HepG2 (cell line): ENCODE results near the gene PRCD. TPM values are rescaled to one million over a fixed set of nuclear protein-coding genes. Genes with fewer than 3 reads are reported as not detected.
A peak's percentile ranks its signal among the peaks of the same experiment; 100 is the strongest.

Source experiments
- ATAC-seq: fragments of 200-7000 bp; cut with Tn5 transposase; 3 replicates; pipeline ENCODE4 v1.9.1; 2020; ENCODE audit warnings: mild to moderate bottlenecking, moderate library complexity
- BruUV-seq: library from RNA; stranded (reverse); fragments of 400-500 nt; replicated peaks from 2 replicates; lab custom pipeline; 2021; lab: Mats Ljungman, UMichigan
- CTCF ChIA-PET: fragments of 300-600 bp; formaldehyde crosslinking; extraction: SDS; loops from one replicate; lab custom pipeline; 2021; ENCODE audit warnings: low total read pairs, inconsistent platforms, low intra/inter-chr PET ratio; lab: Yijun Ruan, JAX
- POLR2A ChIA-PET: fragments of 350-600 bp; sonication (Branson Sonifier 250); formaldehyde crosslinking; loops from one replicate; lab custom pipeline; 2020; ENCODE audit warnings: antibody characterized with exemption, inconsistent platforms; lab: Yijun Ruan, JAX
- DNase-seq: peaks from one replicate; pipeline ENCODE4 v3.0.0-alpha.2; 2015; ENCODE audit warnings: low spot score
- FAIRE-seq: peaks from 3 replicates; lab custom pipeline; 2011; peaks lifted over from hg19 to GRCh38; lab: Jason Lieb, UNC
- H2AFZ ChIP-seq: one replicate; pipeline ENCODE4 v1.6.1; 2011; ENCODE audit warnings: low read length, inconsistent platforms
- H3K27ac ChIP-seq: fragments of 300-600 bp; 3 replicates; pipeline ENCODE4 v1.8.0; 2011; ENCODE audit warnings: mixed run types, mild to moderate bottlenecking, mixed read lengths, low read length, inconsistent platforms; ENCODE audit not compliant: insufficient read depth; ENCODE audit errors: extremely low read length
- H3K27me3 ChIP-seq, 2 experiments: fragments of 200-600 bp in 1 of 2; 2 replicates in 1 of 2; 3 replicates in 1 of 2; pipeline versions ENCODE4 v1.6.0 to v1.8.0; 2011; ENCODE audit warnings: low read length in 2 of 2, mild to moderate bottlenecking in 2 of 2, moderate library complexity in 2 of 2, inconsistent platforms in 1 of 2; ENCODE audit not compliant: insufficient read depth in 2 of 2, control insufficient read depth in 1 of 2
- H3K36me3 ChIP-seq, 2 experiments: fragments of 200-600 bp in 1 of 2; replicated peaks in 1 of 2; 2 replicates in 1 of 2; 3 replicates in 1 of 2; pipeline versions ENCODE4 v1.5.1 to v1.8.0; 2011; ENCODE audit warnings: low read length in 2 of 2, inconsistent platforms in 1 of 2; ENCODE audit not compliant: insufficient read depth in 2 of 2, control insufficient read depth in 1 of 2
- H3K4me1 ChIP-seq: 2 replicates; pipeline ENCODE4 v1.5.1; 2012; ENCODE audit warnings: low read length, inconsistent platforms; ENCODE audit not compliant: insufficient read depth
- H3K4me2 ChIP-seq: 2 replicates; pipeline ENCODE4 v1.6.0; 2011; ENCODE audit warnings: low read depth, low read length, inconsistent platforms
- H3K4me3 ChIP-seq, 3 experiments: fragments of 200-600 bp in 1 of 3; sonication (generic), shearing (Covaris generic) in 1 of 3; replicated peaks in 1 of 3; 2 replicates each; pipeline ENCODE4 v1.5.1; 2011 to 2016; ENCODE audit warnings: low read length in 3 of 3, inconsistent platforms in 2 of 3, low read depth in 2 of 3, mild to moderate bottlenecking in 2 of 3, control low read depth in 1 of 3, mixed read lengths in 1 of 3; ENCODE audit not compliant: insufficient read depth in 1 of 3
- H3K79me2 ChIP-seq: one replicate; pipeline ENCODE4 v1.6.1; 2011; ENCODE audit warnings: low read length, inconsistent platforms; ENCODE audit not compliant: insufficient read depth
- H3K9ac ChIP-seq: 2 replicates; pipeline ENCODE4 v1.6.0; 2011; ENCODE audit warnings: mild to moderate bottlenecking, low read depth, low read length, inconsistent platforms; ENCODE audit not compliant: insufficient read depth
- H3K9me3 ChIP-seq: 2 replicates; pipeline ENCODE4 v1.5.1; 2012; ENCODE audit warnings: mild to moderate bottlenecking, low read length
- H4K20me1 ChIP-seq: 2 replicates; pipeline ENCODE4 v1.6.0; 2011; ENCODE audit warnings: inconsistent platforms, mild to moderate bottlenecking, low read length, moderate library complexity; ENCODE audit not compliant: insufficient read depth
- NR2F1 ChIP-seq, 2 experiments: fragments of 450-650 bp in 1 of 2; formaldehyde crosslinking in 1 of 2; IDR thresholded peaks; 2 replicates each; pipeline versions ENCODE4 v1.5.0 to v1.6.1; 2016 to 2020; ENCODE audit warnings: mild to moderate bottlenecking in 1 of 2, missing compliant biosample characterization in 1 of 2, missing genetic modification reagents in 1 of 2, moderate library complexity in 1 of 2
- NR2F2 ChIP-seq: IDR thresholded peaks from 2 replicates; pipeline ENCODE4 v1.6.1; 2012; ENCODE audit warnings: low read depth, inconsistent platforms, borderline replicate concordance
- NR2F6 ChIP-seq, 2 experiments: IDR thresholded peaks; 2 replicates each; pipeline ENCODE4 v1.6.1; 2016; ENCODE audit warnings: antibody characterized with exemption in 1 of 2, mild to moderate bottlenecking in 1 of 2
- ZNF18 ChIP-seq: sonication (generic); formaldehyde crosslinking; IDR thresholded peaks from 2 replicates; pipeline ENCODE4 v1.8.0; 2022; ENCODE audit warnings: mild to moderate bottlenecking, missing genetic modification reagents; ENCODE audit not compliant: insufficient replicate concordance
- ZNF510 ChIP-seq: sonication (generic); formaldehyde crosslinking; IDR thresholded peaks from 2 replicates; pipeline ENCODE4 v1.4.0; 2020; ENCODE audit warnings: low read depth, mild to moderate bottlenecking, missing genetic modification reagents
- ZSCAN21 ChIP-seq: sonication (generic); formaldehyde crosslinking; IDR thresholded peaks from 2 replicates; pipeline ENCODE4 v1.8.0; 2022; ENCODE audit warnings: mild to moderate bottlenecking, missing genetic modification reagents, moderate library complexity, borderline replicate concordance
- ZSCAN30 ChIP-seq: sonication (generic); formaldehyde crosslinking; IDR thresholded peaks from 2 replicates; pipeline ENCODE4 v1.5.0; 2020; ENCODE audit warnings: mild to moderate bottlenecking, missing genetic modification reagents
- in situ Hi-C: cut with HindIII; loops from 2 replicates; pipeline ENCODE4 v1.10.0; 2017; ENCODE audit warnings: low pct_unique_long_range_greater_than_20kb; ENCODE audit not compliant: extremely low pct_ligation_motif_present
- intact Hi-C: fragments of 100-400 bp; cut with micrococcal nuclease; formaldehyde crosslinking; loops from one replicate; pipeline ENCODE4 v1.10.0; 2022; ENCODE audit not compliant: unreplicated experiment
- polyA plus RNA-seq, 8 experiments: library from polyadenylated mRNA; depleted of rRNA in 3 of 8; stranded (reverse) in 7 of 8; unstranded in 1 of 8; fragments of >200 nt; fragmentation: Illumina TruSeq in 4 of 8; extraction: Trizol in 4 of 8; gene quantifications; 2 replicates each; pipeline versions ENCODE4 v1.2.1 to v1.2.3, GENCODE V29; 2011 to 2016; ENCODE audit warnings: low read depth in 4 of 8, missing spikeins in 1 of 8, mixed read lengths in 1 of 8; ENCODE audit not compliant: insufficient read depth in 1 of 8
- total RNA-seq, 5 experiments: library from RNA; depleted of rRNA; stranded (reverse); fragments of >200 nt; fragmentation: Illumina TruSeq; extraction: Trizol; gene quantifications; 2 replicates each; pipeline ENCODE4 v1.2.3, GENCODE V29; 2016; ENCODE audit warnings: low read depth in 1 of 5
- TF ChIP-seq, protein P1 (sequence below): sonication (generic); formaldehyde crosslinking; IDR thresholded peaks from 2 replicates; pipeline ENCODE4 v1.4.0; 2020; ENCODE audit warnings: mild to moderate bottlenecking, missing genetic modification reagents

PRCD gene
- total and polyA plus RNA-seq, 2 of the 13 experiments (the other 11 are each of a cell fraction or from before 2014, with no cell fraction given) = 0.51 TPM; not detected in 1

- no peaks in the 10 kb centered on the region for H3K36me3 ChIP-seq
- FAIRE-seq (peak; percentile 23), DNase-seq (no peak), ATAC-seq (no peak)
- H3K4me2 ChIP-seq = no peak overlapping the region
- H3K9me3 ChIP-seq = no peaks in the 10 kb centered on the region
- intact Hi-C loops = loop anchor here (5.0 kb wide), 1 partner anchor 36 kb away; no protein-coding TSS in a partner anchor
- peaks cover 47% of the 10 kb centered on the region for H3K4me1 ChIP-seq
- POLR2A ChIA-PET = interaction anchor here (0.7 kb wide), 1 partner anchor 1560 kb away, joined by 3 read pairs; no protein-coding TSS in a partner anchor
- H3K4me3 ChIP-seq = no peak overlapping the region
- TF ChIP-seq ZSCAN30 (CRISPR knock-in tag) (no peak), NR2F2 (peak; percentile 48; the same call in 1 of the 2 replicates), ZNF510 (0 out of 2 replicates have a peak, but pooled peaks have one; percentile 25), NR2F6 (IDR thresholded peaks at IDR 0.05) (peak; percentile 61), NR2F6 (CRISPR knock-in tag; IDR thresholded peaks at IDR 0.05) (peak; percentile 36; the same call in 1 of the 2 replicates), ZSCAN21 (CRISPR knock-in tag) (no peak), ZNF18 (CRISPR knock-in tag) (peak; percentile 33), NR2F1 (CRISPR knock-in tag; IDR thresholded peaks at IDR 0.05) (peak in 1 of 2 experiments; percentile 31; a peak in 1 of 4 replicates)
- TF ChIP-seq, protein P1, sequence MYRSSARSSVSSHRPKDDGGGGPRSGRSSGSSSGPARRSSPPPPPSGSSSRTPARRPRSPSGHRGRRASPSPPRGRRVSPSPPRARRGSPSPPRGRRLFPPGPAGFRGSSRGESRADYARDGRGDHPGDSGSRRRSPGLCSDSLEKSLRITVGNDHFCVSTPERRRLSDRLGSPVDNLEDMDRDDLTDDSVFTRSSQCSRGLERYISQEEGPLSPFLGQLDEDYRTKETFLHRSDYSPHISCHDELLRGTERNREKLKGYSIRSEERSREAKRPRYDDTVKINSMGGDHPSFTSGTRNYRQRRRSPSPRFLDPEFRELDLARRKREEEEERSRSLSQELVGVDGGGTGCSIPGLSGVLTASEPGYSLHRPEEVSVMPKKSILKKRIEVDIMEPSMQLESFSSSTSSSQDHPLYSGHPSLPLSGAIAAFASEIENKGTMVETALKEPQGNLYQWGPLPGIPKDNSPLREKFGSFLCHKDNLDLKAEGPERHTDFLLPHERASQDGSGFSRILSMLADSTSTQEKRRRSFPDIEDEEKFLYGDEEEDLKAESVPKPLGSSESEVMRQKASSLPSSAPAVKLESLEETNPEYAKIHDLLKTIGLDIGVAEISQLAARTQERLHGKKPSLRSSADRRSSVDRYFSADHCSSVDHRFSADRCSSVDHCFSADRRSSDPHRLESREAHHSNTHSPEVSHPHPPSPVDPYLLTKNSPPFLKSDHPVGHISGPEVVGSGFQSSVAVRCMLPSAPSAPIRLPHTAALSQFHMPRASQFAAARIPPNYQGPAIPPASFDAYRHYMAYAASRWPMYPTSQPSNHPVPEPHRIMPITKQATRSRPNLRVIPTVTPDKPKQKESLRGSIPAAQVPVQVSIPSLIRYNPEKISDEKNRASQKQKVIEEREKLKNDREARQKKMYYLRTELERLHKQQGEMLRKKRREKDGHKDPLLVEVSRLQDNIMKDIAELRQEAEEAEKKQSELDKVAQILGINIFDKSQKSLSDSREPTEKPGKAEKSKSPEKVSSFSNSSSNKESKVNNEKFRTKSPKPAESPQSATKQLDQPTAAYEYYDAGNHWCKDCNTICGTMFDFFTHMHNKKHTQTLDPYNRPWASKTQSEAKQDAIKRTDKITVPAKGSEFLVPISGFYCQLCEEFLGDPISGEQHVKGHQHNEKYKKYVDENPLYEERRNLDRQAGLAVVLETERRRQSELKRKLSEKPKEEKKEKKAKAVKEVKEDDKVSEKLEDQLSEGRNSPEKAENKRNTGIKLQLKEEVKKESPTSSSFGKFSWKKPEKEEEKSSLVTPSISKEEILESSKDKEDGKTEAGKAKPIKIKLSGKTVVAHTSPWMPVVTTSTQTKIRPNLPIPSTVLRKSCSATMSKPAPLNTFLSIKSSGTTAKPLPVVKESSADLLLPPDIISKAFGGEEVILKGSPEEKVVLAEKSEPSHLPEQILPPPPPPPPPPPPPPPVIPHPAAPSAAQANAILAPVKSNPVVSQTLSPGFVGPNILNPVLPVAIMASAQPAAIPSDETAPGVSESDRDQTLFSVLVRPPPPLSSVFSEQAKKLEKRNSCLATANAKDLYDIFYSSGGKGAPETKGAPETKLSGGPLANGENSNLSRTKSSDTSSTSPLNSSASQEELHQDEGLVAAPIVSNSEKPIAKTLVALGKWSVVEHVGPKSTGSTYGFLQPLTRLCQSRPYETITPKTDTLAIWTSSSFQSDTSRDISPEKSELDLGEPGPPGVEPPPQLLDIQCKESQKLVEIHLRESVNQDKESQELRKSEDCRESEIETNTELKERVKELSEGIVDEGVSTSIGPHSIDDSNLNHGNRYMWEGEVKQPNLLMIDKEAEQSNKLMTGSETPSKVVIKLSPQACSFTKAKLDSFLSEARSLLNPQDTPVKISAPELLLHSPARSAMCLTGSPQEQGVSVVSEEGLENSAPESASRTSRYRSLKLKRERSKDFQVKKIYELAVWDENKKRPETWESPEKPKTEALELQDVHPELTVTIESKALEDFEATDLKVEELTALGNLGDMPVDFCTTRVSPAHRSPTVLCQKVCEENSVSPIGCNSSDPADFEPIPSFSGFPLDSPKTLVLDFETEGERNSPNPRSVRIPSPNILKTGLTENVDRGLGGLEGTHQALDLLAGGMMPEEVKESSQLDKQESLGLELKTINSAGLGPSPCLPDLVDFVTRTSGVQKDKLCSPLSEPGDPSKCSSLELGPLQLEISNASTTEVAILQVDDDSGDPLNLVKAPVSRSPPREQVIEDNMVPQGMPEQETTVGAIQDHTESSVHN = no peak
- H2AFZ ChIP-seq = no peak overlapping the region
- CTCF ChIA-PET = no interaction called here
- in situ Hi-C loops = no loop called here
- no TSS peak for BruUV-seq
- H3K79me2 ChIP-seq = no peaks in the 10 kb centered on the region
- no peaks in the 10 kb centered on the region for H4K20me1 ChIP-seq
- H3K27ac ChIP-seq = no peak overlapping the region
- H3K9ac ChIP-seq = no peak overlapping the region
- H3K27me3 ChIP-seq = peaks cover 9 to 39% of the 10 kb centered on the region in 2 experiments; a peak in 4 of 5 replicates
These were observed 48.3 kb downstream of the PRCD start for GRCh38 chr17:76588182-76588581.
